NT2/D1 (cell line): Measurements from ENCODE around the gene MYO5A.

ENCODE experiments used
- SUZ12 ChIP-seq: IDR thresholded peaks from 2 replicates; pipeline ENCODE4 v1.6.1; 2011; ENCODE audit not compliant: insufficient read length, insufficient read depth; ENCODE audit errors: extremely low read depth
- YY1 ChIP-seq: IDR thresholded peaks from 2 replicates; pipeline ENCODE4 v1.6.1; 2011; ENCODE audit not compliant: insufficient read length, insufficient read depth
- ZNF274 ChIP-seq: IDR thresholded peaks from 2 replicates; pipeline ENCODE4 v1.6.1; 2011; ENCODE audit warnings: mild to moderate bottlenecking, low read depth, low read length

DNA sequence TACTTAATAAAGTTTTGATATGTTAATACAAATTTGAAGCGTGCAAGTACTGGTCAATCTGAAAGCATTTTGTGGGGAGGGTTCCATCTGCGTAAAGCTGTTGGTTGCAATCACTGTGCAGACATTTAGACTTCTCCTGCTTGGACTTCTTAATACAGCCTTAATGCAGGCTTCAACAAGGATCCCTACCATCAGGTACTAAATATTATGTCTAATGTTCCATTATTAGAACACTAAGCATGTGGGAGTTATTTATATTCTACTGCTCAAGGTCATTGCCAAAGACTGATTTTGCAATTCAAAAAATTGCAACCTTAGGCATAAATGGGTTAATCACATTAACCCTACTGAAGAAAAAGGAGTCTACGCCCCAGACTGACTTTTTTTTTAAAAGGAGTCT is 159.2 kb downstream of the MYO5A start:
- TF ChIP-seq YY1: no peak
- no peak for TF ChIP-seq ZNF274
- no peak for TF ChIP-seq SUZ12
